Ovary (tissue), 9 donors: ENCODE results near the gene RELL2. TPM values are rescaled to one million over a fixed set of nuclear protein-coding genes. Genes with fewer than 3 reads are reported as not detected.

Experiments
- DNase-seq, 5 donors: peaks; one replicate each; pipeline ENCODE4 v3.0.0-alpha.2; 2019 to 2020
- H3K27ac ChIP-seq, 2 donors: fragments of 200-600 bp; one replicate each; pipeline versions ENCODE4 v1.5.1 to v1.8.0; 2019 to 2022
- H3K27me3 ChIP-seq: fragments of 200-600 bp; one replicate; pipeline ENCODE4 v1.8.0; 2022
- H3K36me3 ChIP-seq: fragments of 200-600 bp; sonication (generic); one replicate; pipeline ENCODE4 v1.5.1; 2019
- H3K4me1 ChIP-seq: one replicate; pipeline ENCODE4 v1.8.1; 2013; ENCODE audit warnings: mild to moderate bottlenecking, moderate library complexity; ENCODE audit not compliant: insufficient read depth
- H3K4me3 ChIP-seq: fragments of 200-600 bp; sonication (generic); one replicate; pipeline ENCODE4 v1.5.1; 2017
- H3K9me3 ChIP-seq, 2 donors: fragments of 200-600 bp in 1 of 2; sonication (generic) in 1 of 2; one replicate each; pipeline versions ENCODE4 v1.5.1 to v1.8.1; 2013 to 2019; ENCODE audit warnings: mild to moderate bottlenecking in 1 of 2, moderate library complexity in 1 of 2
- CTCF ChIP-seq, 3 donors: fragments of 450-650 bp in 2 of 3; fragments of 200-600 bp in 1 of 3; IDR thresholded peaks; one replicate each; pipeline versions ENCODE4 v1.5.1 to v1.8.0; 2016 to 2022; ENCODE audit warnings: antibody characterized with exemption in 3 of 3, mild to moderate bottlenecking in 1 of 3
- EP300 ChIP-seq: sonication (generic); formaldehyde crosslinking; IDR thresholded peaks from one replicate; pipeline ENCODE4 v1.6.1; 2017; ENCODE audit warnings: antibody characterized with exemption
- POLR2A ChIP-seq: fragments of 450-650 bp; IDR thresholded peaks from one replicate; pipeline ENCODE4 v1.6.1; 2017; ENCODE audit warnings: antibody characterized with exemption, mild to moderate bottlenecking, moderate library complexity
- WGBS, 3 donors: extraction: QIAGEN DNeasy Blood & Tissue Kit in 1 of 3; methylation state at CpG; one replicate each; pipeline versions ENCODE4 v1.1.5 to v1.1.7; 2013 to 2017; 5-methylcytosine and 5-hydroxymethylcytosine counted together
- intact Hi-C, 4 donors: fragments of 100-400 bp; cut with DNase I; formaldehyde crosslinking; loops; one replicate each; pipeline versions ENCODE4 v1.11.0 to v1.15.1; 2022 to 2023
- polyA plus RNA-seq, 2 donors: library from polyadenylated mRNA; stranded (reverse); fragments of 200-250 nt in 1 of 2; fragments of 350-450 nt in 1 of 2; fragmentation: Illumina TruSeq in 1 of 2; extraction: RNeasy Lipid Tissue Mini Kit (QIAGEN cat#74804) in 1 of 2; gene quantifications; one replicate each; pipeline ENCODE4 v1.2.3, GENCODE V29; 2013 to 2014
- total RNA-seq, 7 donors: library from RNA; depleted of rRNA in 2 of 7; stranded (reverse); fragments of >200 nt in 2 of 7; fragmentation: NEBNext Ultra II Directional in 3 of 7; extraction: Animal tissue kit (Norgen Biotek cat#: 25700) in 3 of 7; gene quantifications; one replicate each; pipeline versions ENCODE4 v1.1.0 to v1.2.4, GENCODE V29; 2016 to 2023
- donor health status: DM: no; HTN: no; CAD: no; lungs with moderate emphysema.
- donor health status: DM: no; HTN: no; CAD: no.
- donor health status: Bipolar disorder and iron deficiency.
- donor health status: DM: yes; HTN: yes; CAD: no.
- donor health status: DM: no; HTN: no; CAD: no.
- donor health status: DM: yes; HTN: yes; CAD: no.

RELL2 gene
- total and polyA plus RNA-seq, 9 donors, result 0.58 to 3.0 (median 1.6) TPM; not detected in 1

- intact Hi-C loops, result no loop called here
- no peak overlapping the region for H3K27ac ChIP-seq
- H3K27me3 ChIP-seq, result no peaks in the 10 kb centered on the region
- no peak overlapping the region for H3K4me3 ChIP-seq
- TF ChIP-seq POLR2A, result no peak
- no peak for TF ChIP-seq EP300
- no peak for TF ChIP-seq CTCF (IDR thresholded peaks at IDR 0.05)
- H3K9me3 ChIP-seq, result no peaks in the 10 kb centered on the region
- no peak for DNase-seq
- H3K36me3 ChIP-seq, result no peaks in the 10 kb centered on the region
- peaks cover 6% of the 10 kb centered on the region for H3K4me1 ChIP-seq
These were observed 23.5 kb upstream of the RELL2 start for GRCh38 chr5:141613344-141613743.

- Histone ChIP-seq H3K36me3 (no peaks in the 10 kb centered on the region), H3K4me3 (no peak overlapping the region), H3K27ac (no peak overlapping the region), H3K4me1 (peaks cover 6% of the 10 kb centered on the region), H3K9me3 (no peaks in the 10 kb centered on the region), H3K27me3 (no peaks in the 10 kb centered on the region)
- WGBS, 3 donors, result 76 to 82% (median 81%) methylated on average over 9 of the region's 9 CpGs
- TF ChIP-seq CTCF (IDR thresholded peaks at IDR 0.05) (no peak), POLR2A (no peak), EP300 (no peak)
- no peak for DNase-seq
- intact Hi-C loops, result no loop called here
These were observed 20.6 kb upstream of the RELL2 start for GRCh38 chr5:141615991-141616720.

GRCh38 chr5:141617128-141617527 is 19.7 kb upstream of the RELL2 start:
- TF ChIP-seq EP300, result no peak
- no peak for TF ChIP-seq CTCF (IDR thresholded peaks at IDR 0.05)
- no peak for TF ChIP-seq POLR2A

GRCh38 chr5:141617682-141618029 is 19.1 kb upstream of the RELL2 start:
- 20 to 31% (median 29%) methylated on average over 9 of the region's 9 CpGs for WGBS, 3 donors

More at GRCh38 chr5:141617128-141617527, 19.7 kb upstream of the RELL2 start:
- Histone ChIP-seq H3K4me1 (peaks cover 6% of the 10 kb centered on the region), H3K36me3 (no peaks in the 10 kb centered on the region), H3K4me3 (peak overlapping the region; percentile 91), H3K9me3 (no peaks in the 10 kb centered on the region), H3K27ac (no peak overlapping the region), H3K27me3 (no peaks in the 10 kb centered on the region)
- DNase-seq, result no peak
- intact Hi-C loops, result no loop called here
- 47 to 58% (median 54%) methylated on average over 2 of the region's 2 CpGs for WGBS, 3 donors

More at GRCh38 chr5:141617682-141618029, 19.1 kb upstream of the RELL2 start:
- Histone ChIP-seq H3K4me1 (peaks cover 6% of the 10 kb centered on the region), H3K27ac (peak overlapping the region in 1 of 2 donors; percentile 83), H3K27me3 (no peaks in the 10 kb centered on the region), H3K4me3 (peak overlapping the region; percentile 91), H3K36me3 (no peaks in the 10 kb centered on the region), H3K9me3 (no peaks in the 10 kb centered on the region)
- intact Hi-C loops, result no loop called here
- DNase-seq, result no peak
- no peak for TF ChIP-seq CTCF (IDR thresholded peaks at IDR 0.05)
- no peak for TF ChIP-seq EP300
- no peak for TF ChIP-seq POLR2A
